K562 (cell line): ENCODE results near the gene TMEM164. TPM values are rescaled to one million over a fixed set of nuclear protein-coding genes. Genes with fewer than 3 reads are reported as not detected.

Source experiments
- EHMT2 ChIP-seq: fragments of 450-650 bp; IDR thresholded peaks from 2 replicates; pipeline ENCODE4 v1.6.1; 2018; ENCODE audit warnings: antibody characterized with exemption
- EWSR1 ChIP-seq: fragments of 450-650 bp; IDR thresholded peaks from 2 replicates; pipeline ENCODE4 v1.6.1; 2018; ENCODE audit warnings: borderline replicate concordance, mild to moderate bottlenecking, low read depth, moderate library complexity; ENCODE audit not compliant: partially characterized antibody
- FUS ChIP-seq: fragments of 200-400 bp; formaldehyde crosslinking; optimal IDR thresholded peaks from 2 replicates; pipeline ENCODE3; 2017; ENCODE audit warnings: low read depth, low read length
- GATA2 ChIP-seq: sonication (generic); formaldehyde crosslinking; IDR thresholded peaks from 2 replicates; pipeline ENCODE4 v1.4.0; 2020; ENCODE audit warnings: mild to moderate bottlenecking, missing genetic modification reagents
- HIVEP1 ChIP-seq: fragments of 250-450 bp; sonication (Bioruptor Pico); IDR thresholded peaks from 2 replicates; pipeline ENCODE4 v1.4.0; 2020; ENCODE audit warnings: mild to moderate bottlenecking
- JUND ChIP-seq, 2 experiments: IDR thresholded peaks; 2 replicates in 1 of 2; 3 replicates in 1 of 2; pipeline ENCODE4 v1.6.1; 2011; ENCODE audit warnings: borderline replicate concordance in 2 of 2, low read depth in 2 of 2, low read length in 2 of 2, improper control_type of control experiment in 1 of 2, missing biosample characterization in 1 of 2, missing genetic modification characterization in 1 of 2, missing genetic modification reagents in 1 of 2
- KDM2B ChIP-seq: fragments of 250-450 bp; sonication (Bioruptor Pico); IDR thresholded peaks from 2 replicates; pipeline ENCODE4 v1.8.0; 2021; ENCODE audit warnings: mild to moderate bottlenecking, moderate library complexity
- PRPF4 ChIP-seq: fragments of 200-400 bp; formaldehyde crosslinking; IDR thresholded peaks from one replicate; pipeline ENCODE4 v1.6.1; 2017; ENCODE audit warnings: low read length, low read depth, mild to moderate bottlenecking; ENCODE audit not compliant: insufficient read depth, poor library complexity, severe bottlenecking
- SFPQ ChIP-seq: fragments of 200-400 bp; formaldehyde crosslinking; IDR thresholded peaks from 2 replicates; pipeline ENCODE4 v1.6.1; 2017; ENCODE audit warnings: mild to moderate bottlenecking, low read depth, low read length, moderate library complexity
- SMARCB1 ChIP-seq: IDR thresholded peaks from 2 replicates; pipeline ENCODE4 v1.6.1; 2011; ENCODE audit warnings: improper control_type of control experiment, low read depth; ENCODE audit not compliant: insufficient read length
- SRSF9 ChIP-seq: fragments of 200-400 bp; formaldehyde crosslinking; IDR thresholded peaks from 2 replicates; pipeline ENCODE4 v1.6.1; 2017; ENCODE audit warnings: low read depth, low read length, borderline replicate concordance
- XRCC4 ChIP-seq: IDR thresholded peaks from one replicate; pipeline ENCODE4 v1.6.1; 2011; ENCODE audit not compliant: insufficient read depth, insufficient read length; ENCODE audit errors: extremely low read depth
- ZBTB26 ChIP-seq: fragments of 450-650 bp; formaldehyde crosslinking; IDR thresholded peaks from 2 replicates; pipeline ENCODE4 v1.4.0; 2022; ENCODE audit warnings: missing genetic modification characterization
- ZFP36 ChIP-seq: fragments of 150-350 bp; IDR thresholded peaks from 2 replicates; pipeline ENCODE4 v1.6.1; 2018; ENCODE audit warnings: low read length, low read depth; ENCODE audit not compliant: partially characterized antibody
- ZNF518B ChIP-seq: fragments of 250-450 bp; sonication (Bioruptor Pico); IDR thresholded peaks from 2 replicates; pipeline ENCODE4 v1.5.0; 2021; ENCODE audit warnings: mild to moderate bottlenecking, moderate library complexity
- ZSCAN29 ChIP-seq: fragments of 450-650 bp; IDR thresholded peaks from 2 replicates; pipeline ENCODE4 v1.6.1; 2017
- polyA plus RNA-seq, 8 experiments: library from polyadenylated mRNA; depleted of rRNA in 4 of 8; stranded (reverse) in 5 of 8; unstranded in 3 of 8; fragments of >200 nt; fragmentation: Nextera tagmentation in 2 of 8; fragmentation: Illumina TruSeq in 1 of 8; extraction: Ambion mirVana in 2 of 8; extraction: Trizol in 1 of 8; gene quantifications; 2 replicates each; pipeline versions ENCODE4 v1.2.1 to v1.2.3, GENCODE V29; 2011 to 2014; ENCODE audit warnings: inconsistent platforms in 1 of 8, missing spikeins in 1 of 8
- total RNA-seq, 7 experiments: library from RNA; depleted of rRNA in 6 of 7; stranded (reverse); fragments of >200 nt in 6 of 7; fragmentation: Illumina TruSeq in 2 of 7; extraction: Trizol in 2 of 7; gene quantifications; 2 replicates each; pipeline versions ENCODE4 v1.2.1 to v1.2.3, GENCODE V29; 2011 to 2021; ENCODE audit warnings: low replicate concordance in 1 of 7

Gene TMEM164
- total and polyA plus RNA-seq, 9 of the 15 experiments (the other 6 are each of a cell fraction or from before 2014, with no cell fraction given) = 2.4 to 57.3 (median 23.1) TPM

- no peak for TF ChIP-seq SFPQ
- TF ChIP-seq ZNF518B (CRISPR knock-in tag) = peak; percentile 78; the same call in 1 of the 2 replicates
- peak; percentile 97 for TF ChIP-seq KDM2B (CRISPR knock-in tag)
- no peak for TF ChIP-seq ZSCAN29
- TF ChIP-seq SRSF9 = no peak
- TF ChIP-seq GATA2 (CRISPR knock-in tag) = no peak
- TF ChIP-seq SMARCB1 = no peak
- peak; percentile 98; the same call in 1 of the 2 replicates for TF ChIP-seq ZBTB26 (CRISPR knock-in tag)
- TF ChIP-seq PRPF4 = no peak
- no peak for TF ChIP-seq ZFP36
- TF ChIP-seq HIVEP1 (CRISPR knock-in tag) = peak; percentile 98
- no peak for TF ChIP-seq XRCC4
- no peak for TF ChIP-seq EWSR1
- no peak for TF ChIP-seq FUS
- no peak for TF ChIP-seq EHMT2
- TF ChIP-seq JUND (IDR thresholded peaks at IDR 0.05; ENCODE audit: borderline replicate concordance, low read depth, low read length) = no peak
- peak; percentile 92; the same call in 2 of the 3 replicates for TF ChIP-seq JUND (tag; IDR thresholded peaks at IDR 0.05; ENCODE audit: borderline replicate concordance, low read depth, low read length)
Measured at GRCh38 chrX:110000847-110001713, 1.8 kb upstream of the TMEM164 start (continued).
